ENCODE results near the gene PHF2.

The PHF2 gene

DNA sequence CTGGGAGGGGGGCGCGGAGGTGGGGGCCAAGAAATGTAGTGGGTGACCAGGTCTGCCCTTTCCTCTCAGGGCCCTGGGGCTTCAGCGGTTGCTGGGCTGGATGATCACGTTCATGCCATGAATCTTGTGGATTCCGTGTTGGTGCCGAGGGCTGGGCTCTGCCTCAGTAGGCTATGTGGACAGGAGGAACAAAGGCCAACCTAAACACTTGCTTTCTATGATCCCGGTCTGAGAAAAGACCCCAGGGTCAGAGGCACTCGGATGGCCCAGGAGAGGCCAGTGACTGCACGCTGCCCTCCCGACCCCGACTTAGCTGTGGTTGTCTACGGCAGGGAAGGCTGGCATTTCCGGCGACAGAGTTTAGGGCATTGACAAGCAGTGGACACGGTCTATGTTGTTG, 26.6 kb downstream of the PHF2 start:
- no peak for DNase-seq

DNA sequence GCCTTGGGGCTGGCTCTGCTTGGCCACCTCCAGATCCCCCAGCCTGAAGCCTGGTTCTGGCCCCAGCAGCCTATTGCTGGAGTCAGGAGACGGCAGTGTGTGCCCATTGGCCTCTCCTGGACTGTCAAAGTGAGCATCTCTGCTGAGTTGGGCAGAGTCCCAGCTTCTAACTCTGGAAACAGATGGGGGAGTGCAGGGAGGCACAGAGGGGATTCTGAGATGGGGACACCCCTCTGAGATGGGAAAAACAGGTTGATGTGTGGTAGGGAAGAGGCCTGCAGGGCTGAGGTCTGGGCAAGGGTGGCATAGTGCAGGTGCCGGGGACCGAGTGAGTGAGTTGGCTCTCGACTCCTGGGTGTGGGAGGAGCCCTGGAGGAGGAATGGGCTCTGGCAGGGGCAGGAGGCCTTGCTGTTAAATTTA, 27.5 kb downstream of the PHF2 start:
- no peak for DNase-seq

DNA sequence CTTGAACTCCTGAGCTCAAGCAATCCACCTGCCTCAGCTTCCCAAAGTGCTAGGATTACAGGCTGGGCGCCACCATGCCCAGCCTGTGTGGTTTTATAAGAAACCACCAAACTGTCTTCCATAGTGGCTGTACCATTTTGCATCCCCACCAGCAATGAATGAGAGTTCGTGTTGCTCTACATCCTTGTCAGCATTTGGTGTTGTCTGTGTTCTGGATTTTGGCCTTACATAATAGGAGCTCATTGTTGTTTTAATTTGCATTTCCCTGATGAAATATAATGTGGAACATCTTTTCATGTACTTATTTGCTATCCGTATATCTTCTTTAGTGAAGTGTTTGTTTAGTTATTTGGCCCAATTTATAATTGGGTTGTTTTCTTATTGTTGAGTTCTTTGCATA, 29.8 kb downstream of the PHF2 start:
- DNase-seq: no peak

DNA sequence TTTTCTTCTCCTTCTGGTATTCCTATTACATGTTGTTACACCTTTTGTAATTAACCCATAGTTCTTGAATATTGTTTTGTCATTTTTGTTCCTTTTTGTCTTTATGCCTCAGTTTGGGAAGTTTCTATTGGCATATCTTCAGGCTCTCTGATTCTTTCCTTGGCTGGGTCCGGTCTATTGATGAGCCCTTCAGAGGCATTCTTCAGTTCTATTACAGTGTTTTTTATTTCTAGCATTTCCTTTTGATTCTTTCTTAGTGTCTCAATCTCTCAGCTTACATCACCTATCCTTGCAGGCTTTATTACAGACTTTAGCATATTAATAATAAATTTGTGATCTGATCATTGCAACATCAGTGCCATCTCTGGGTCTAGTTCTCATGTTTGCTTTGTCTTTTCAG, 33.8 kb downstream of the PHF2 start:
- DNase-seq: no peak

DNA sequence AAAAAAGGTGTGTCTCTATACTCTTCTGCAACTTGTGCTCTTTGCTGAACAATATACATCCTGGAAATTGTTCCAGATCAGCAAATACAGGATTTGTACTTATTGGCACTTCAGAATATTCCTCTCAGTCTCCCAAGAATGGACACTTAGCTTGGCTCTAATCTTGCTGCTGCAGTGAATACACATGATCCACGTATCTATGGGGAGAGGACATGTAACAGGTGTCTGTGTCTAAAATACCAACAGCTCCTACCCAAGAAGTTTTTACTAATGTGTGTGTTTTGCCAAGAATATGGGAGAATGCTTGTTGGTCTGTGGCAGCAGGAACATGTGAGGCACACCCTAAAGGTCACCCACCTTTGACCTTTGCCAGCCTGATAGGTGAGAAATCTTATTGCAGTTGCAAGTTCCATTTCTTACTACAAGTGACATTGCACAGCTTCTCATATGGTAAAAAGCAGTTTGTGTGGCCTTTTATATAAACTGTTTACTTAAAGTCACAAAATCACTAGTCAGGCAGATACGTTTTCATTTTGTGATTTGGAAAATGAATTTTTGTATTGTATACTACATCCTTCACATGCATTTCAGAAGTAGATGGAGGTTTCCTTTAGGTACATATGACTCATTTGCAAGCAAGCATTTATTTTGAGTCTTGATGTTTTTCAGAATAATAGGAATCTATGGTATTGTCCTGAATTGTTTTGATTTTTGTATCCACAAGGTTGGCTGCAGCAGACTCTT, 35.8 kb downstream of the PHF2 start:
- no peak for DNase-seq

DNA sequence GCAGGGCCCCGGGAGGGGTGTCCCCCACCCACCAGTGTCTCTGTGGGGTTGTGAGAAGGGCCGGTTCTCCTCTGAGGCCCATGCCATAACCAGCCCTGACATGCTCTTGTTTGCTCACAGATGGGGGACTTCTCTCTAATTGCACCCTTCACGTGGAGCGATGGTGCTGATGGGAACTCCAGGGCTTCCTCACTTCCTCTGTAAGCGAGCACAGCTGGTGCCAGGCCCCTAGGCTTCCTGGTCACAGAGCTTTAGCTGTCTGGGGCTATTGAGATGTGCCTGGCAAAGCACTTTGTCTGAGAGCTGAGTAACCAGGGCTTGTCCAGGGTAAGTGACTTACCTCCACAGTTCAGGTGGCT, 36.4 kb downstream of the PHF2 start:
- no peak for DNase-seq

DNA sequence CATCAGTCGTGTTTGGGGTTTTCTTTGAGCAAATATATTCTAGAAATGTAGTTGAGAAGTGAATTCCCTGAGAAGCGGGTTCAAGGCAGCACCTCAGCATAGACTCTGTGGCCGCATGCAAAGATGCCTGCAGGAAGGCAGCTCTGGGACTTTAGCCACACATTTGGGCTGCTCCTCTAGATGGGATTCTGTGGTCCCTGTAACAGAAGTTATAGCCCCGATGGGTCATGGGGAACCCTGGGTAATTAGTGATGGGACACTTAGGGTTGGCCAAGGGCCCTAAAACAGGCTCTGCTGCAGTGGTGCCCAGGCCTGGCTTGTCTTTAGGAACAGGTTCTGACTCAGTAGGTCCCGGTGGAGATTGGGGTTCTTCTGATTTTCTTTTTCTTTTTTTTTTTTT, 36.8 kb downstream of the PHF2 start:
- no peak for DNase-seq

DNA sequence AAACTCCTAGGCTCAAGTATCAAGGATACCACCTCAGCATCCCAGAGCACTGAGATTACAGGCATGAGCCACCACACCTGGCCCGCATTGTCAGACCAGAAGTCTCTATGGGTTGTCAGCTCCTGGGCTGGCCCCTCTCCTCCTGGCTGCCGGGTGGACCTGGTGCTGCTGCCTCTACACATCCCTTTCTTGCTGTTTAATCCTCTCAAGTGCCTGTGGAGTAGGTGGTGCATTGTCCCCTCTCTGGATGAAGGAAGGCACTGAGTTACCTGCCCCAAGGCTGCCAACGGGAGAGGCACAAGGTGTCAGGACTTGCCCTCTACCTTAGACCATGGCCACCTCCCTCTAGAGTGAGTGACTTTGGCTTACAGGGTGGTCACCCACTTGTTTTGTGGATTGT, 37.4 kb downstream of the PHF2 start:
- no peak for DNase-seq

DNA sequence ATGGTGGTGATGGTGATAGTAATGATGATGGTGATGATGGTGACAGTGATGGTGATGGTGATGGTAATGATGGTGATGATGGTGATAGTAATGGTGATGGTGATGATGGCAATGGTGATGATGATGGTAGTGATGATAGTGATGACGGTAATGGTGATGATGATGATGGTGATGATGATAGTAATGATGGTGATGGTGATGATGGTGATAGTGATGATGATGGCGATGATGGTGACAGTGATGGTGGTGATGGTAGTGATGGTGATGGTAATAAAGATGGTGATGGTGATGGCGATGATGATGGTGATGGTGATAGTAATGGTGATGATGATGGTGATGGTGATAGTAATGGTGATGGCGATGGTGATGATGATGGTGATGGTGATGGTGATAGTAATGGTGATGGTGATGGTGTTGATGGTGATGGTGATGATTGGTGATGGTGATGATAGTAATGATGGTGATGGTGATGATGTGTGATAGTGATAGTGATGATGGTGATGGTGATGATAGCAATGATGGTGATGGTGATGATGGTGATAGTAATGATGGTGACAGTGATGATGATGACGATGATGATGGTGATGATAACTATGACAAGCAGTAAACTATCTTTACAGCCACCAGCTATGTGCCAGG, 38.6 kb downstream of the PHF2 start:
- no peak for DNase-seq

DNA sequence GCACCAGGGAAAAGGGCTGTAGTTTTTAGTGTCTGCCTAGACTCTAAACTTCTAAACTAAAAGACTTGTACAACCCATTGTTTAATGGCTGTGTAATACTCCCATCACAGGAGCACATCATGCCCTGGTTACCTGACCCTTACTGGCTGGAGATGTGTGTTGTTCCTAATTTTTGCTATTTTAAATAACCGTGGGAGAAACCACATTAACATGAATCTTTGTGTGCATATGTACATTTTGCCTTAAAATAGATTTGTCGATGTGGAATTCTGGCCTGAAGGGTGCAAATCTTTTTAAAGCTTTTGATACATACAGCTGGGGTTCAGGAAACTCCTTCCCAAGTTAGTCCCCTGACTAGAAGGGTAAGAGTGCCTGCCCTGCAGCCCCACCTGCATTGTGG, 39.7 kb downstream of the PHF2 start:
- DNase-seq: no peak

DNA sequence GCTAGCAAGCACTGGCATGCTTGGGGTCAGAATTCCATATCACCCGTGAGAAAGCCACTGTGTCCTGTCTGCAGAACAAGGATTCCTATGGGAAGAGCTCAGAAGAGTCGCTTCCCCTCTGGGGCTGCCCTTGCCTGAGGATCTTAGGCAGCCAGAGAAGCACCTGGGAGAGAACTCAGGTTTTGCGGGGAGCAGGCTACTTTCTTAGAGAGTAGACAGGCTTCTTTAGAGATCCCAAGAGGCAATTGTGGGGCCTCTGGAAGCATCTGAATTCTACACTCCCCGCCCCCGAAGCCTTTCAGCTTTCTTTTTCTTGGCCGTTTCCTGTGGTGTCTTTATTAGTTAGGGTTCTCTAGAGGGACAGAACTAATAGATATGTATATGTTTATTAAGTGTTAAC, 40.9 kb downstream of the PHF2 start:
- DNase-seq: no peak

DNA sequence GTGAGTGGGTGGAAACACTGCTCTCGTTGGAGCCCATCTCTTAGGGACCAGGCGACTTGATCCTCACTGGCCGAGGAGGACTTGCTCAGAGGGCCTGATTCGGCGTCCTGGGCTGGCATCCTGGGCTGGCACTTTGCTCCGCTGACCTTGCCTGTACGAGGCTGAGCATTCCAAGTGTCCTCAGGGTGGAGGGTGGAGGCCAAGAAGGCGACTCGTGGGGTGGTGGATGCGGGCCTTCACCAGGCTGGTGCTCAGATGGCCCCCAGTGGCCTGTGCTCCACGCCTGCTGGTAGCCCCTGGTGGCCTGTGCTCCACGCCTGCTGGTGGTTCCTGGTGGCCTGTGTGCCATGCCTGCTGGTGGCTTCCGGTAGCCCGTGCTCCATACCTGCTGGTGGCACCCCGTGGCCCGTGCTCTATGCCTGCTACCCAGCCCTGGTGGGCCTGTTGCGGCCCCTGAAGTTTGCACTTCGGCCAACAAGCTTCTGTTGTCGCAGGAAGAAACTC, 42.9 kb downstream of the PHF2 start:
- DNase-seq: no peak

DNA sequence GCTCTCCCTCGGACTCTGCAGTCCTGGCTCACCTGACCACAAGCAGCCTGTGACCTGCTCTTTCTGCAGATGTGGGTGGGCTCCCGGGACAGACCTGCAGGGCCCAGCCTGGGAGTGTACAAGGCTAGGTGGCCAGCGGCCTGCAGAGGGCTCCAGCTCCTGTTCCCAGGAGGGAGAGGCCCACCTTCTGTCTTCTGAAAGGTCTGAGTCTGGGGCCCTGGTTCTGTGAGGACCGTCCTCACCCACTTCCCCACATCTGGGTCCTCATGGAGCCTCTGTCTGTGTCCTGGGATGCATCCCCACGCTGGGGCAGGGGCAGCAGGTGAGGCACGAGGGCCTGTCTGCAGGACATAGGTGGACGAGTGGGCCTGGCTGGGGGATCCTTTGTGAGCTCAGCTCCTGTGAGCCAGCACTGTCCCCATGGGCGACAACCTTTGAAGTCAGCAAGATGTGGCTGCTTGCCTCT, 43.7 kb downstream of the PHF2 start:
- no peak for DNase-seq

DNA sequence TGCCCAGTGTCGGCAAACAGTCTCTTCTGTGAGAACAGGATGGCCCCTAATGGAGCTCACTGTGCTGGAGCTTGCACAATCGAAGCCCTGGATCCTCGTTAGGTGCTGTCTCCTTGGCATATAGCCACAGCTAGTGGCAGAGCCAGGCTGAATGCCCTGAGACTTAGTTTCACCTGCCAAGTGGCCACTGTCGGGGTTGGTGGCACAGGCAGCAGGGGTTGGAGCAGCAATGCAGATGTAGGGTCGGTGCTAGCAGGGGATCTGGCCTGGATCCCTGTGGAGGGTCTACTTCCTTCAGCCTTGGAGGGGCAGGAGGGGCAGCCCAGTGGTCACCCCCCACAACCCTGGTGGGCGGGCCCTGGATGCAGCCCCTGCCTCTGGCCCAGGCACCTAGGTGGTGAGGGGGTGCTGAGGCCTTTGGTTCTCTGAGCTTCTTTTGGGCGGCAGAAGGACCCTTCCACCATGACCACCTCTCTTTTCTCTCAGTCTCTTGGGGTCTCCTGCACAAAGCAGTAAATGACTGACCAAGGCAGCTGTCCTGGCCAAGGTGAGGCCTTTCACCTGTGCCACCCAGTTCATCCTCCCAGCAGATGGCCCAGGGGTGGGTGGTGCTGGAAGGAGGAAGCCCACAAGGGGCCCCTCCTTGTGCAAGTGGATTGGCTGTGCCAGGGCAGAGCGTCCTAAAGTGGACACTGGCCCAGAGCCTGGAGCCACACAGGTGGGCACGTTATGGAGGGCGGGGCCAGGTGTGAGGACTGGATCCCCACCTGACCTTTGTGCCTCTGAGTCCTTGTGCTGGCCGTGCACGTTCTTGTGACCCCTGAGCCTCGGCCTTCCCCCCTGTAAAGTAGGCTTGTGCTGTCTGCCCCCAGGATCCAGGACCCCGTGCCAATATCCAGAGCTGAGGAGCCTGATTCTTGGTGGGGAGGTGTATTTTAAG, 44.8 kb downstream of the PHF2 start:
- DNase-seq: no peak

DNA sequence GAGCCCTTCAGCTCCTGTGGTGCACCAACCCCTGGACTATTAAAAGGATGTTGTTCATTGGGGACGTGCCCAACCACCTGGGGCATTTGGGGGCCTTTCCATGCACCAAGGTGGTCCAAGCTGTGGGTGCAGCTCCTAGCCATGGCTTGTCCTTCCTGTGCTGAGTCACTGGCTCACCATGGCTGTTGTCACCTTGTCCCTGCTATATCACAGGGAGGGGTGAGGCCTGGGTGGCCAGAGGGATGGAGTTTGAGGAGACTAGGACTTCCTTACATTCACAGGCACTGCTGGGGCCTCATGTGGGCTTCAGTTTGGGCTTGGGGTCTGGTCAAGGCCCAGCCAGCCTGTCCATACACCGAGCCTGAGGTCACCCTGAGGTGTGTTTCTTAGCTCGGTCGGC, 45.5 kb downstream of the PHF2 start:
- DNase-seq: no peak

DNA sequence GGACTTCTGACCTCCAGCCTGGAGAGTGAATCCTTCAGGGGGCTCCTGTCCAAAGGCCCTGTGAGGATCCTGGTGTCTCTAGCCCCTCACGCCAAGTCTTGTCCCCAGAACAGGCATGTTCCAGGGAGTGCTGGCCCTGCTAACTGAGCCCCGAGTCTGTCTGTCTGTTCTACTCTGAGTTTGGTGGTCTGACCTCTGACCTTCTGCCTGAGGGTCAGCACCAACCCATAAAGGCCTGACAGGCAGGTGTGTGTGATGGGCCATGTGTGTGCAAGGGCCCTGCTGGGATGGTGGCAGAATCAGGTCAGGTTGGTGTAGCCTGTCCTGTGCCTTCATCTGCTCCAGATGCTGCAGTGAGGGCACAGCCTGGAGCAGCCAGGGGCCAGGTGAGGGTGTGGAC, 46.3 kb downstream of the PHF2 start:
- no peak for DNase-seq

DNA sequence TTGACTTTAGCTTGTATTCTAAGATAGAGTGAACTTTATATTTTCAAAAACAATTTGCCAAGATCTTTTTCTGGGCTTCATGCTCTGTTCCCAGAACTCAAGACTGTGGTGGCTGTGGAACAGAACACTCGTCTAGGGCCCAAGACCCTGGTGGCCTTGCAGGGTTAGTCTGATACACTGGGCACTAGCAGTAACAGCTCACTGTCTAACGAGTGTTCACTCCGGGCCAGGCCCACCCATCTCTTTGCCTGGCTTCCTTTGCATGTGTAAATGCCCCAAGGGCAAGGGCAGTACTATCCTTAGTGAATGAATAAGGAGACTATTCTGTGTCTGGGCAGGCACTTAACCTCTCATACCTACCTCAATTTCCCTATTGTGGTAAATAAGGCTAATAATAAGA, 47.4 kb downstream of the PHF2 start:
- DNase-seq: no peak

DNA sequence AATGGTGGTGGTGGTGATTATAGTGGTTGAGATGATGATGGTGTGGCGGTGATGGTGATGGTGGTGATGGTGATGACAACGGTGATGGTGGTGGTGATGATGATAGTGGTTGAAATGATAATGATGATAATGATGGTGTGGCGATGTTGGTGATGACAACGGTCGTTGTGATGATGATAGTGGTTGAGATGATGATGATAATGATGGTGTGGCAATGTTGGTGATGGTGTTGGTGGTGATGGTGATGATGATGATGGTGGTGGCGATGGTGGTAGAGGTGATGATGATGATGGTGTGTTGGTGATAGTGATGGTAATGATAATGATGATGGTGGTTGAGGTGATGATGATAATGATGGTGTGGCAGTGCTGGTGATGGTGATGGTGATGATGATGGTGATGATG, 48.0 kb downstream of the PHF2 start:
- DNase-seq: no peak

DNA sequence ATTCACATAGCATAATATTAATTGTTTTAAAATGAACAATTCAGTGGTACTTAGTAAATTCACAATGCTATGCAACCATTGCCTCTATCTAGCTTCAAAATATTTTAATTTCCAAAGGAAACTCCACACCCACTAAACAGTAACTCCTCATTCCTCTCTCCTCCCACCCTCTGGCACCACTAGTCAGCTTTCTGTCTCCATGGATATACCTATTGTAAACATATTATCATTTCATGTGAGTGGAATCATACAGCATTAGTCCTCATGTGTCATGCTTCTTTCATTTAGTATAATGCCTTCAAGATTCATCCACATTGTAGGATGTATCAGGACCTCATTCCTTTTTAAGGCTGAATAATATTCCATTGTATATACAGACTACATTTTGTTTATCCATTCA, 48.6 kb downstream of the PHF2 start:
- no peak for DNase-seq

DNA sequence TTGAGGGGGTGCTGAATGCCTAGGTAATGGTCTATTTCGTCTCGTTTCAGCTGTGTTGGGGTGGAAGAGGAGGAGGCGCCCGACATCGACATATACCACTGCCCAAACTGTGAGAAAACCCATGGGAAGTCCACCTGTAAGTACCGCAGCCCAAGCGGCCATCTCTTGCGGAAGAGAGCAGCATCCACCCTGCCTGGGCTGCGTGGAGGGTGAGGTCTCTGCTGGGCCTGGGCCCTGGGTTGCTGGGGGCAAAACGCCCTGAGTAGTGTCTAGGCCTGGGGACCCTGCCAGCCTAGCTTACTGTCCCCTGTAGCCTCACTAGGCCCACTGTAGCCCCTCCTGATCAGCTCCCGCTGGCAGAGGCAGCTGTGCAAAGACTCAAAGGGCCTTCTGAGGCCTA, 53.5 kb downstream of the PHF2 start:
- DNase-seq: no peak

DNA sequence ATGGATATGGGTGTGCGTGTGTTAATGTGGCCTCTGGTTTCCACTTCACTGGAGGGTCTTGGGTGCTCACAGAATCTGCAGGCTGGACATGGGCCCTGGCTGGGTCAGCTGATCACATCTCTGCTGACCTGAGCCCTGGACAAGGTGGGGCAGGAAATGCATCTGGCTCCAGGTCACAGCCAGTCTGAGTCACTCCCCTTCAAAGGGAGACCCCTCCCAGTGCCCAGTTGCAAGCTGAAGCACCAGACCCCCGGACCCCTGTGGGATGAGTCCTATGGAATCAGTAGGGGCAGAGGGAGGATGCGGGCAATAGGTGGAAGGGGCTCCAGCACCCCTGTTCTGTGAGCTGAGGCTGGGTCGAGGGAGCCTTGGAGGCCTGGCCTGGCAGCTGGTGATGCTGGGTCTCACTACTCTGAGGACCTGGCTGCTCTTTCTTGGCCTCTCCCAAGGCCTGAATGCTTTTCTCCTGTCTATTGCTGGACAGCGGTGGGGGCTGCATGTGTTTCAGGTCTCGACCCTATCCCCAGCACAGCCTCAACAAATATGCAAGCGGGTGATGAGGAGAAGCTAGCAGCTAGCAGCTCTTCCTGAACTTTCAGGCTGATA, 54.5 kb downstream of the PHF2 start:
- no peak for DNase-seq

DNA sequence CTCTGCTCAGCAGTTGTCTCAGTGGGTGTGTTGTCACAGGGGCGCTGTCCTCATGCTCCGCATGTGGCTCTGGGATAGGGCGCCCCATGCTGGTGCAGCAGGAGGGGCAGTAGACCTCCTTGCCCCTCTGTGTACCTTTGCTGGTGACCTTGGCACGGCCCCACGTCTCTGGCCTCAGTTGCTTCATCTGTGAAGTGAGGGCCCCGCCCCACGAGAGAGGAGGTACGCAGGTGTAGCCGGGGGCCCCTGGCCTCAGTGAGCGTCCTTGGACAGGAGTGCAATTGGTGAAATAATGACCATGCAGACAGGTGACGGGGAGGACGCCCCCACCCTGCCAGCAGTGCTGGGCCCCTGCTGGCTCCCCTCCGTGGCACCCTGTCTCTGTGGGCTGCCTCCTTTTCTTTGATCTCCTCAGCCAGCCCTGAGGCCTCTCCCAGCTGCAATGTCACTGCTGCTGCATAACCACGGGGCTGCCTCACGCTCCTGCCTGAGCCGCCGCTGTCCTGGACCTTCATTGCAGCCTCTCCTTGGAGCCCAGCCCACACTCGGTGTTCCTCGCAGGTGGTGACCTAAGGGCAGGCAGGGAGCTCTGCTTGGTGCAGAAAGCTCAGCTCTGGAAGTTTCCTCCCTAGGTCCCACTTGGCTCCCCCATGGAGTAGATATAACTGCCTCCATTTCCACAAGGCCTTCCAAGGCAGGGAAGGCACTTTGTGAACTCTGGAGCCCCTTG, 57.3 kb downstream of the PHF2 start:
- DNase-seq: no peak

All from NCI-H748 treated with DMSO at 0.1 percent for 48 hours (cell line).